Fibroblast of skin of left quadriceps (primary cell): ENCODE measurements around the gene AQP2.

Source experiments
- DNase-seq, 2 experiments: peaks; one replicate each; pipeline ENCODE4 v3.0.0-alpha.2; 2013; ENCODE audit warnings: low read depth in 2 of 2

Gene AQP2

DNA sequence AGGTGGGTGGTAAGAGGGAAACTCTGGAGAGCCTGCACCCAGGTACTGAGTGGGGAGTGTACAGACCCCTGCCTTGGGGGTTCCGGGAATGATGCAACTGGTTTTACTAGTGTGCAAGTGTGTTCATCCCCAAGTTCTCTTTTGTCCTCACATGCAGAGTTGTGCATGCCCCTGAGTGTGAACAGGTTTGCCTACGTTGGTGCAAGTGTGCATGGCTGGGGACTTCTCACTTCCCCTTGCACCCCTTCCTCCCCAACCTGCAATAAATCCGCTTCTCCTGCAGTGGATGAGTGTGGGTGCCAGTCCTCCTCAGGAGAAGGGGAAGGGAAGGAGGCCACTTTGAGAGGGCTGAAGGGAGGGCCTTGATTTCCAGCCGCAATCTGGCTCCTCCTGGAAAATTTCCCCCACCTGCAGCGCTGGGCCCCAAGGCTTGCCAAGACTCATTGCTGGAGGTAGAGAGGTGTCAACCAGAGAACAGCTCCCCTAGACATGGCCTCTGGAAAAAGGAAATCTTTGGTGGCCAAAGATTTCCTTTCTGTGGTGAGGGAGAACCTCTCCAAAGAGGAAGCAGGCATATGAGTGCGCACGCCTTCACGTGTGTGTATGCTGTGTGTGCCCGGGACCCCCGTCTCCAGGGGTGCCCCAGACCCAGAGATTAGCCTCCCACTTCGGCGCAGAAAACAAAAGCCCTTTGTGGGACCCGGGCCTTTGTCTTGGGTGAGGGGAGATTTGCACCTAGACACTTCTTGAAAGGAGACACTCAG, 5.5 kb downstream of the AQP2 start:
- DNase-seq = no peak

DNA sequence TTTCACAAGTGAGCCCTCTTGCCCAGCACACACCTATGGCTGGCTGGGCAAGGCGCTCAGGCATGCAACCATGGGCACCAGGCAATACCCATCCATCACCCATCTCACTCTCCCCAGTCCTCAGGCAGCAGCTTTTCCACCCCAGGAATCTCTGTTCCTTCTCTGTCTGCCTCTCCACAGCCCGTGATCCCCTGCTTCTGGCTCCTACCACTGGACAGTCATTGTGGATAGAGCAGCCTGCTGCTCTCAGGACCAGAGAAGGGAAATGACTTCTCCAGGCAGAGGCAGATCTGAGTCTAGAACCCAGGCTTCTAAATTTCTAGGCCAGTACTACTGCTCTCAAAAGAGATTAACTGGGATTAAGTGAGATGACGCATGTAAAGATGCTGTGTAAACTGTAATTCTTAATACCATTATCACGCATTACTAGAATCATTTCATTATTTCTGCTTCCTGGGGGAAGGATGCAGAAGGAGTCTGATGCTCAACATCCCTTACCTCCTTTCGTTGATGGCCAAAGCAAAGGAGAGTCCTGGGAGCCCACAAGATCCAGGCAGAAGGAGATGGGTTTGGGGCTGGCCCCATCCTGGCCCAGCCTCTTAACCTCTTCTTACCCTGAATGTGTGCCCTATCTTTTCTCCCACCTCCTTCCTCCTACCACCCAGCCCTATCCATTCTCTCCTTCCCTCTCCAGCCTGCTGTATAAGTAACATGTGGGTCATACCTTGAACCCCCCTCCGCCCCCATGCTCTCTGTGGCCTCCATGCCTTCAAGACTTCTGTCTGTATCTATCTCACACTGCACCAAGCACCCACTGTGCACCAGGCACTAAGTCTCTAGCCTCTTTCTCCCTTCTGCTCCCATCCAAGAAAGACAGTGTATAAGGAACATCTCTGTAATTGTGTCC, 6.4 kb downstream of the AQP2 start:
- DNase-seq = no peak

DNA sequence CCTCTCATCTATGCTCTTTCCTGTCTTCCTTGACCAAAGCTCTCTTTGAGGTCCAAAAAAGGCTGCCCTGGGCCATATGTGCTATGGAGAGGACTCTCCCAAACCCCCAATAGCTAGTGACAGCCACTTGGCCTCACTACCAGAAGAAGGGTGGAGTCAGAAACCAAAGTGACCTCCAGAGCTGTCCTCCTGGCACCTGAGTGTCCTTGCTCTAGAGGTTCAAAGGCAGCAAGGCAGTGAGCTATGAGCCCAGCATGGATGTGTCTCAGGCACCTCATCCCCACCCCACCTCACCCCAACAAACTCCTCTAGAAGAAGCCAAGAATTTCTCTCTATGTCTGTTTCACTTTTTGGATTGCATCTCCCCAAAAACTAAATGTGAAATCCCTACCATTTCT, 7.0 kb downstream of the AQP2 start:
- no peak for DNase-seq

DNA sequence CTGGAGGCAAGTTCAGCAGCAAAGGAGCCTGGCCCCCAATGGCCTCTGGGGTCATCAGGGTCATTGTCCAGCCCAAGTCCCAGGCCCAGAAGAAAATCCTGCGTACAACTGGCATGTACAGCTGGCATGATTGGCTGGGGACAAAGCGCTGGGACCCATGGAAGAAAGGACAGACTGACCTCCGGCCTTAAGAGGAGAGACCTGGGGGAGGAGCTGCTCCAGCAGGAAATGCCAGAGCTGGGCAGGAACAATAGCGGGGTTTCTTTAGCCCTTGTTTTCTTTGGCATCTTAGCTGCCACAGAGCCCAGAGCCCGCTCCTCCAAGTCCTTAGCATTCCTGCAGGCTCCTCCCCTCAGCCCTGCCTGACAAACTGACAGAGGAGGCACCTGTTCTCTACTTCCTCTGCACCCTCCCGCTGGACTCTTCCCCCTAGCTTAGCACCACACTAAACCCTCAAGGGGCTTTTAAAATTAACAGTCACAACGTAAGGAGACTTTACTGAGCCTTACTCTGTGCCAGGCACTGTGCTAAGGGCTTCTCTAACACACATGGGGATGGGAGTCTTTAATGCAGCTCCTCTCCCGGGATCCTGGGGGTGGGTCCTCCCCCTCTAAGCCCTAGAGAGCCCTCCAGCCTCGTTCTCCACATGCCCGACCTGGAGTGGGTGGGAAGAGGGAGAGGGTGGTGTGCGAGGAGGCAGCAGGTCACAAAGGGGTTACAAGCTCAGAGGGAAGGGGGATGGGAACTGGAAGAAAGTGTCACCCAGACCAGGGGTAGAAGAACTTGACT, 9.3 kb downstream of the AQP2 start:
- no peak for DNase-seq

DNA sequence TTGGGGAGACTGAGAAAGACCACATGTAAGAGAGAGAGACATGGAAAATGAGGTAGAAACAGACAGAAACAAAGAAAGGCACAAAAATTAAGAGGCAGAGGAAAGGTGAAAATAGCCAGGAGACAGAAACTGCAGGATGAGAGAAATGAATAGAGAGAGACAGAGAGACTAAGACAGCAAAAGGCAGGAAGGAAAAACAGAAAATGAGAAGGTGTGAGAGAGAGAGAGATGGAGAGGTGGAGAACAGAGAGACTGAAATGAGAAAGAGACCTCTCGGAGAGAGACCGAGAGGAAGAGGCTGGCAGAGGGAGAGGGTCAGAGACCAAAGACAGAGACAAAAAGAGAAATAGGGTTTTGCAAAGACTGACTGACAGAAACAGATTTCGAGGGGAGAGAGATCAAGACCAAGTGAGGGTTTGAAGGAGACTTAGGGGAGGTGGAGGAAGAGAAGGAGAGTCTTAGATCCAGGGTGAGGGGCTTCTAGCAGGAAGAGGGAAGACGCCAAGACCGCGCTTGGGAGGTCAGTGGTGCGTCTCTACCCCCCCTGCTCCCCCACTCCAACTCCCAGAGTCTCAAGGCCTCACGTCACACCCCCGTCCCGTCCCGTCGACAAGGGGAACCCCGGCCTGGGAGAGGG, 10.1 kb downstream of the AQP2 start:
- DNase-seq = no peak

DNA sequence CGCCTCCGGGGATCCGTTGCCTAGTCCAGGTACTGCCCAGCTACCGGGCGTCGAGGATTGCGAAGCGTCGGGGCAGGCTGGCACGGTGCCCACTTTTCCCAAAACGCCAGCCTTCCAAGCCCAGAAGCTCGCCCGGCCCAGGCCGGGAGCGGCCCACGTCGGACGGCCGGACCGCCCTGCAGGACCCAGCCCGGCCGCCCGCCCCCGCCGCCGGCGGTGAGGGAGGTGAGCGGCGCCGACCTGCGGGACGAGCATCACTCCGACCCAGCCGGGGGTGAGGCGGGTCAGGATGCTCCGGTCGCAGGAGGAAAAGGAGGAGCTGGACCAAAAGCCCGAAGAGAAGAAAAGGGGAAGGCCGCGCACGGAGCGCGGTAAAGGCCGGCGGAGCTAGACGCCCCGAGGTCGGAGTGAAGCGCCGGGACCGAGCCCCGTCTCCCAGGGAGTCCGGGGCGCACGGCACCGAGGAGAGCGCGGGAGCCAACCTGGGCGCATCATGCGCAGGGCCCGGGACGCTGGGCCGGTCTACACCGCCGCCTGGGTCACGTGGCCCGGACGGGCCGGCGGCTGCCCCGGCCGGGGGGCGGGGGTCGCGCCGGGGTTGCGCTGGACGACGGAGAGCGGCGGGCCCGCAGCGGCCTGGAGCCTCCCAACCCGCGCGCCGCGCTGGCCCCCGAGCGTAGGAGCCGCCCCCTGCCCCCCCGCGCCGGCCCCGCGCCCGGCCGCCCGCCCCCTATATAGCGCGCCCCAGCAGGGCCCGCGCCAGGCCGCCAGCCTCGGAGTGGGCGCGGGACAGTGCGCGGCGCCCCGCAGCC, 10.8 kb downstream of the AQP2 start, which contains the start of gene AQP5:
Gene AQP5 (plus strand): TSS at position 762 of the 812 bp plus-strand sequence. CDS start 146 bp downstream, outside the sequence.
- DNase-seq = no peak

DNA sequence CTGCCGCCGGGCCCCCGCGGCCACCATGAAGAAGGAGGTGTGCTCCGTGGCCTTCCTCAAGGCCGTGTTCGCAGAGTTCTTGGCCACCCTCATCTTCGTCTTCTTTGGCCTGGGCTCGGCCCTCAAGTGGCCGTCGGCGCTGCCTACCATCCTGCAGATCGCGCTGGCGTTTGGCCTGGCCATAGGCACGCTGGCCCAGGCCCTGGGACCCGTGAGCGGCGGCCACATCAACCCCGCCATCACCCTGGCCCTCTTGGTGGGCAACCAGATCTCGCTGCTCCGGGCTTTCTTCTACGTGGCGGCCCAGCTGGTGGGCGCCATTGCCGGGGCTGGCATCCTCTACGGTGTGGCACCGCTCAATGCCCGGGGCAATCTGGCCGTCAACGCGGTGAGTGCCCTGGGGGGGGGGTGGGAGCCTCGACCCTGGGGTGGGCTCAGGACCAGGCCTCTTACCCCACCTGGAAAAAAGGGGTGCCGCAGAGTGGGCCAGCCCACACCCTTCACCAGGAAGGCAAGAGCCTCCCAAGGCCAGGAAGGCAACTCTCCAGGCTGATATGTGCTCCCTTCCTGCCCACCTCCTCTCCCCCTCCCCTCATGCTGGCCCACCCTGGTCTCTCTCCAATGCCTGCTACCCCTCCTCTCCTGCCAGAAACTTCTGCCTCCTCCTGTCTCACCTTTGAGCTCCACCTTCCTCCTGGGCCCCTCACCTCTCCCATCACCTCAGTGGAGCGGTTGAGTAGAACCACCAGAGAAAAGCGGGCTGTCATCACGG, 11.6 kb downstream of the AQP2 start:
- DNase-seq = no peak

DNA sequence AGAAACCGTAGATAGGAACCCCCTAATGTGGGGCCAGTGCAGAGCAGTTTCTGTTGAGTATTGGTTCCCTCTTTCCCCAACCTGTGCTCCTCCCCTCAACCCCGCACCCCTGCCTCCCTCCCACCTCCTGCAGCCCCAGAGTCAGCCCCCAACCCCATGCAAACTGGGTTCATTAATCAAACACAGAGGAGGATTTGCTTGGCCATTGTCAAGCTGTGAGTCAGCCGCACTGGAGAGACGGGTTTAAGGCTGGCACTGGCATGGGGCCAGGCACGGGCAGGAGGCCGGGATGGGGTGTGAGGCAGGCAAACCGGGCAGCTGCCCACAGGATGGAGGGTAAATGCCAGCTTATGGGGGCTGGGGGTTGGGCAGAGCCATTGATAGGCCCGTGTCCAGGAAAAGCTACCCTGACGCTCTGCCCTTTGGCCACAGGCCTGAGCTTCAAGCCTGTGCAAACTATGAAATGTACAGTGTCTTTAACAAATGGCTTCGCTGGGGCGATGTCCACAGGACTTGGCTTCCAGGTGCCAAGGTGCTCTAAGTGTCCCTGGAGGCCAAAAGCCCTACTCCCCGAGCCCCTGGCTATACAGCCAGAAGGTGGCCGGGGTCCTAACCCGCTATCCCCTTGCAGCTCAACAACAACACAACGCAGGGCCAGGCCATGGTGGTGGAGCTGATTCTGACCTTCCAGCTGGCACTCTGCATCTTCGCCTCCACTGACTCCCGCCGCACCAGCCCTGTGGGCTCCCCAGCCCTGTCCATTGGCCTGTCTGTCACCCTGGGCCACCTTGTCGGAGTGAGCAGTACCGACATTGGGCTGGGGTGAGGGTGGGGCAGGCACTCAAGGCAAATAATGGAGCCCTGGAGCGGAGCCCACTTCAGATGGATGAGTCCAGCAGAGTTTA, 12.6 kb downstream of the AQP2 start:
- DNase-seq = no peak

DNA sequence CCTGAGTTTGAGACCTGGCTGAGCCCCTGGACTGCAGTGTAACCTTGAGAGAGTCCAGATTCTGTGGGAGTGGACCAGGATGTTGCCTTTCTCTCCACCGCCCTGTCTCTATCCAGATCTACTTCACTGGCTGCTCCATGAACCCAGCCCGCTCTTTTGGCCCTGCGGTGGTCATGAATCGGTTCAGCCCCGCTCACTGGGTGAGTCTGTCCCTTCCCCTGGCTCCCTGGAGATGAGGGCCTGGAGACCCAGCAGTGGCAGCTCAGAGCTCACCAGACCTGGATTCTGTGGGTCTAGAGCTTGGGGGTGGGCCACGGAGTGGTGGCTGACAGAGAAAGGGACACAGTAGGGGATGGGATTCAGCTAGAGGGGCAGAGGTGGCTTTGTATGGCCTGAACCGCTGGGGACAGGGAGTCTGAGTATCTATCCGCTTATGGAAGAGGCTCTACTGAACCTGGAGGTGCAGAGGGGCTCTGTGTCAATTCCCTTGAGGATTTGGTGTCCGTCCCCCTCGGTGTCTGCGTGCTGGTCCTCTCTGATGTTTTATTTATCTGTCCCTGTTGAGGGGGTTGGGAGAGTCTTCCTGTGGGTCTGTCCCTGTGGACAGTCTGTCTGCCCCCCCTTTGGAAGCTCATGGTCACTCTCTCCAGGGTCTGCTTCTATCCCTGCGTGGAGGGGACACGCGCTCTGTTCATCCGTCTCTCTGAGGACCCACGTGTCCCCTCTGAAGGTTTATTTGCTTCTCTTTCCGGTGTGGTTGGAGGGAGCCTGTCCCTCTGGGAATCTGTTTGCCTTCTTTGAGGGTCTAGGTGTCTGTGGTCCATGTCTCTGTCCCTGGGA, 13.7 kb downstream of the AQP2 start:
- DNase-seq = no peak

DNA sequence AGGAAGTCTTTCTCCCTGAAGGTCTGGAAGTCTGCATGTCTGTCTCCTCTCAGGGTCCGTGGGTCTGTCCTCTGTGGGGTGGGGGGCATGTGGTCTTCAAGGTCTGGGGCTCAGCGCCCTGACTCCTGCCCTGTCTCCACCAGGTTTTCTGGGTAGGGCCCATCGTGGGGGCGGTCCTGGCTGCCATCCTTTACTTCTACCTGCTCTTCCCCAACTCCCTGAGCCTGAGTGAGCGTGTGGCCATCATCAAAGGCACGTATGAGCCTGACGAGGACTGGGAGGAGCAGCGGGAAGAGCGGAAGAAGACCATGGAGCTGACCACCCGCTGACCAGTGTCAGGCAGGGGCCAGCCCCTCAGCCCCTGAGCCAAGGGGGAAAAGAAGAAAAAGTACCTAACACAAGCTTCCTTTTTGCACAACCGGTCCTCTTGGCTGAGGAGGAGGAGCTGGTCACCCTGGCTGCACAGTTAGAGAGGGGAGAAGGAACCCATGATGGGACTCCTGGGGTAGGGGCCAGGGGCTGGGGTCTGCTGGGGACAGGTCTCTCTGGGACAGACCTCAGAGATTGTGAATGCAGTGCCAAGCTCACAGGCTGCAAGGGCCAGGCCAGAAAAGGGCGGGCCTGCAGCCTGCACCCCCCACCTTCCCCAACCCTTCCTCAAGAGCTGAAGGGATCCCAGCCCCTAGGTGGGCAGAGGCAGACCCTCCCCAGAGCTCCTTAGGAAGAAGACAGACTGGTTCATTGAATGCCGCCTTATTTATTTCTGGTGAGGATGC, 14.5 kb downstream of the AQP2 start:
- no peak for DNase-seq

DNA sequence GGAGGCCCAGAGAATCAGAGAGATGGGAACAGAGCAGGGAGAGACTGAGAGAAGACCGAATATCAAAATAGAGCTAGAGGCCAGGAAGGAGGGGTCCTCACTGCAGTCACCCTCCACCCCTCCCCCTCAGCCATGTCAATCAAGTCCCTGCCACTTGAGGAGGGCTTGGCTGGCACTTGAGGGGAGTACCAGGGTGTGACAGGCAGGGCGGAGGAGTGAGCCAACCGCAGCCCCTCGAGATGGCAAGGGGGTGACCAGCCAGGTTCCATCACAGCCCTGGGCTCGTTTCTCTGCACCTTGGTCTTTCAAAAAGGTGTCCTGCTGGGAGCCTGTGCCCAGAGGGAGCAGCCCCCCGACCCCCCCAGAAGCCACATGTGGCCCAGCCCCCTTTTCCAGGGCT, 15.3 kb downstream of the AQP2 start:
- no peak for DNase-seq

DNA sequence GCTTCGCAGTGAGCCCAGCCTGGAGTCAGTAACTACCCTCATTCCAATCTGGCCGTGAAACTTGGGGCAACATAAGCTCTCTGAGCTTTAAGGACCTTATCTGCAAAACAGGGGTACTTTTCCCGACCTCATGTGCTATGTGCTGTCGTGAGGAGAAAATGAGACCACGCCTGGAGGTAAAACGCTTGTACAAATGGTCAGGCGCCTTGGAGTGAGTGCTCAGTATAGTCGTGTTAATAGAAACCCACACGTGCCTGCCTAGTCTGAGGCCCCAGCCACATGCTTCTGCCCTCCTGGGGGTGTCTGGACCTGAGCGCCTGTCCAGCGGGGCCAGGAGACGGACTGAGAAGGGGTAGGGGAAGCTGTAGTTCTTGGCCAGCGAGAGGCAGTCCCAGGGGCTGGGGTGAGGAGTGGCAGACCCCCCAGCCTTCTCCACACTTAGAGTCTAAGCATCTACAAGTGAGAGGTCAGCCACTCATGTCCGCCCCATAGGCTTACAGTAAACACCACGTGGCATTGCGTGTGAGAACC, 16.0 kb downstream of the AQP2 start:
- no peak for DNase-seq

DNA sequence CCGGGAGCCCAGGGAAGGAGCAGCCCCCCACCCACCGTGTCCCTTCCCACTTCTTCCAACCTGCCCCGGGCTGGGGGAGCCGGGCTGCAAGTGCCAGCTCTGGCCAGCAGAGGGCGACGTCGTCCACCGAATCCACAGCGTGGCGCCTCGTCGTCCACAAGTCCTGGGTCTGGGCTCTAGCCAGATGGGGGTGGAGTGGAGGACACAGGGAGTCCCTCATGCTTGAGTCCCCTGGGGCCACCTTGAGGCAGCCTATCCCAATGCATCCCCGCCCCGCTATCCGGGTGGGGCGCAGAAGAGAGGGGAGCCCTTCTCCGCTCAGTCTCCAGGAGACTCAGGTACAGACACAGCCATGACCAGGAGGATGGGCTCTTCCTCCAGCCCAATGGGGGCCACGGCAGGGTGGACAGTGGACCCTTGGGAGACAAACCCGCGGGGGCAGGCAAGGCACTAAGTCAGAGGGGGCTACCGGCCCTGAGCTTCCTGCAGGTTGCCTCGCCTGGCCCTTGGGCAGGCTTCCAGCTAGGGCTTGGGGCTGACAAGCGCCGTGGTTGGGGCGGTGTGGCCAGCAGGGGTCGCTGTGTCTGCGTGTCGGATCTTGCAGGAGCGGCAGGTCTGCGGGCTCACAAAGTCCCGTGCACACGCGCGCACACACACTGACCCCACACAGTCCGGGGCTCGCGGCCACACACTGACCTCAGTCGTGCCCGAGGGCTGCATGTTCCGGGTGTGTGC, 16.7 kb downstream of the AQP2 start:
- peak; percentile 55 for DNase-seq

DNA sequence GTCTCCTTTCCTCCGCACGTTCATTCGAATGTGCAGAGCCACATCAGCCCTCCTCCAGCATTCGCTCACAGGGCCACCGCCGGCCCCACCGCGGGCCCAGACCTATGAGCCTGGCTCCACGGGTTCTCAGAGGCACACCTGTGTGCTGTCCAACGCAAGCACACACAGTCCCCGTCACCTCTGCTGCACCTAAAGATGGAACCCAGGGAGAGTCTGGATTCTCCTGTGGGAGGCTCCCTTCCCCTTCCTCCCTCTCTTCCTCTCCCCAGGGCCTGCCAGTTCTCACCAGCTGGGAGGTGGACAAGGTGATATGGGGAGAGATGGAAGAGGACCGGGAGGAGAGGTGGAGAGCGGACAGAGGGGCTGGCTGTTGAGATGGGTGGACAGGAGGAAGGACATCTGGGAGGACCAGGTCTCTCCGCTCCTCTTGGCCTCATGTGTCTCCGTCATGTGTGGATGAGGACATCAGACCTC, 17.3 kb downstream of the AQP2 start:
- DNase-seq = no peak

DNA sequence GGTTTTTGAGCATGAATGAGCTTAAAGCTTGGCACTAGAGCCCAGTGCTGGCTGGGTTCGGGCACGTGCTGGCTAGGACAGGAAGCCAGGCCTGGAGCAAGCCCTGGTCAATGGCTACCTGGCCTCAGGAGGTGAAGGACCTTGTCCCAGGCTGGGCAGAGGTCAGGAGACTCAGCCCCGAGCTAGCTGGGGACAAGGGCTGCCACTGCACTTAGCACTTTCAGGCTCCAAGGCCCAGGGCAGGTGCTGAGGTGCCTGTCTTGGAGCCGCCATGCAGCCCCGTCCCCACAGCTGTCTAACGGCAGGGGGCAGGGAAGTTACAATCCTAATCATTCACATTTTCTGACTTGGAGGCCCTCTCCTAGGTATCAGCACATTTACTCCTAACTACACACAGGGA, 17.9 kb downstream of the AQP2 start:
- DNase-seq = no peak

DNA sequence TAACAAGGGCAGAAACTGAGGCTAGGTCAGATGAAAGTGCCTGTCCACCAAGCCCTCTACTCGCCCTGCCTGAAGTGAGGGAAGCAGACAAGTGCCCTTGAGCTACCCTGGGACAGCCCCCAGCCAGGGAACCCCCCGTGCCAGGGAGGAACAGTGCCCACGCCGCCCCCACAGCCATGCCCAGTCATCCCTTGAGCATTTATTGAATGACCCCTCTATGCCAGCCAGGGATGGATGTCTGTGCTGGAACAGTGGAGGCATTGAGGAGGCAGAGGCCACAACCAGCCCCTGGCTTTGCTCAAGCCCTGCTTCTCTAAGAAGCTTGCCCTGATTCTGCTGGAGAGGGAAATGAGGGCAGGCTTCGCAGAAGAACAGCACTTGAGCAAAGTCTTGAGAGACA, 18.5 kb downstream of the AQP2 start:
- DNase-seq = no peak
